GM23338 (cell line): ENCODE data around the gene EHMT2. TPM values are rescaled to one million over a fixed set of nuclear protein-coding genes. Genes with fewer than 3 reads are reported as not detected.
A peak's percentile ranks its signal among the peaks of the same experiment; 100 is the strongest.

Experiments used
- ATAC-seq: fragments of 200-7000 bp; cut with Tn5 transposase; 3 replicates; pipeline ENCODE4 v1.9.1; 2020
- DNase-seq: peaks from one replicate; pipeline ENCODE4 v3.0.0-alpha.2; 2015; ENCODE audit warnings: low spot score
- H2AFZ ChIP-seq: fragments of 200-600 bp; sonication (generic); 2 replicates; pipeline ENCODE4 v1.8.0; 2016; ENCODE audit warnings: antibody characterized with exemption, mild to moderate bottlenecking, moderate library complexity
- H3F3A ChIP-seq: fragments of 200-600 bp; sonication (generic); replicated peaks from 2 replicates; pipeline ENCODE4 v1.8.0; 2017; ENCODE audit warnings: antibody characterized with exemption, mixed run types, low read depth
- H3K27ac ChIP-seq: fragments of 200-600 bp; sonication (generic); 2 replicates; pipeline ENCODE4 v1.6.1; 2016; ENCODE audit warnings: low read depth
- H3K27me3 ChIP-seq: fragments of 200-600 bp; sonication (generic); 2 replicates; pipeline ENCODE4 v1.8.0; 2016; ENCODE audit warnings: mild to moderate bottlenecking, mixed run types, moderate library complexity; ENCODE audit not compliant: insufficient read depth
- H3K36me3 ChIP-seq: fragments of 200-600 bp; sonication (generic); 2 replicates; pipeline ENCODE4 v1.8.0; 2016; ENCODE audit warnings: mild to moderate bottlenecking; ENCODE audit not compliant: insufficient read depth
- H3K4me1 ChIP-seq: fragments of 200-600 bp; sonication (generic); 2 replicates; pipeline ENCODE4 v1.8.0; 2016; ENCODE audit warnings: mild to moderate bottlenecking, moderate library complexity; ENCODE audit not compliant: insufficient read depth
- H3K4me2 ChIP-seq: fragments of 200-600 bp; sonication (generic); 2 replicates; pipeline ENCODE4 v1.7.1; 2017; ENCODE audit warnings: mixed run types
- H3K4me3 ChIP-seq: fragments of 200-600 bp; sonication (generic); 2 replicates; pipeline ENCODE4 v1.6.1; 2016; ENCODE audit warnings: mixed run types
- H3K79me2 ChIP-seq: fragments of 200-600 bp; sonication (generic); replicated peaks from 2 replicates; pipeline ENCODE4 v1.8.0; 2017; ENCODE audit warnings: mild to moderate bottlenecking; ENCODE audit not compliant: insufficient read depth
- H3K9me2 ChIP-seq: fragments of 200-600 bp; sonication (generic); 2 replicates; pipeline ENCODE4 v1.8.0; 2017; ENCODE audit not compliant: insufficient read depth
- H4K20me1 ChIP-seq: fragments of 200-600 bp; sonication (generic); replicated peaks from 2 replicates; pipeline ENCODE4 v1.8.0; 2017; ENCODE audit warnings: mild to moderate bottlenecking; ENCODE audit not compliant: insufficient read depth
- H3K27ac Mint-ChIP-seq: 2 replicates; pipeline ENCODE4 v1.8.0; 2020; ENCODE audit warnings: inconsistent platforms, mild to moderate bottlenecking, moderate library complexity, mixed read lengths
- H3K27me3 Mint-ChIP-seq: 3 replicates; pipeline ENCODE4 v1.8.0; 2022; ENCODE audit warnings: low read depth, mild to moderate bottlenecking, moderate library complexity, mixed read lengths, inconsistent platforms; ENCODE audit not compliant: insufficient read depth, poor library complexity
- H3K36me3 Mint-ChIP-seq: 3 replicates; pipeline ENCODE4 v1.8.0; 2021; ENCODE audit warnings: low read depth, mild to moderate bottlenecking, inconsistent platforms, moderate library complexity, mixed read lengths
- H3K4me1 Mint-ChIP-seq: 3 replicates; pipeline ENCODE4 v1.8.0; 2020; ENCODE audit warnings: mild to moderate bottlenecking, inconsistent platforms, mixed read lengths
- H3K4me3 Mint-ChIP-seq: 3 replicates; pipeline ENCODE4 v1.8.0; 2021; ENCODE audit warnings: moderate library complexity, mild to moderate bottlenecking, inconsistent platforms, mixed read lengths
- H3K9me3 Mint-ChIP-seq: 3 replicates; pipeline ENCODE4 v1.8.0; 2020; ENCODE audit warnings: moderate library complexity, mild to moderate bottlenecking, inconsistent platforms, mixed read lengths
- CREB1 ChIP-seq: fragments of 250-450 bp; sonication (Bioruptor Pico); IDR thresholded peaks from 2 replicates; pipeline ENCODE4 v1.5.0; 2020; ENCODE audit warnings: low read depth, mild to moderate bottlenecking, moderate library complexity
- ETS1 ChIP-seq: IDR thresholded peaks from 2 replicates; pipeline ENCODE4 v1.6.1; 2016; ENCODE audit warnings: antibody characterized with exemption
- NANOG ChIP-seq: IDR thresholded peaks from 2 replicates; pipeline ENCODE4 v1.6.1; 2016; ENCODE audit warnings: antibody characterized with exemption, borderline replicate concordance
- POLR2AphosphoS5 ChIP-seq: IDR thresholded peaks from 2 replicates; pipeline ENCODE4 v1.6.1; 2016; ENCODE audit warnings: antibody characterized with exemption, low read depth
- ZNF462 ChIP-seq: fragments of 250-450 bp; sonication (Bioruptor Pico); IDR thresholded peaks from 2 replicates; pipeline ENCODE4 v1.5.0; 2020; ENCODE audit warnings: mild to moderate bottlenecking, moderate library complexity
- polyA plus RNA-seq: library from polyadenylated mRNA; unstranded; fragments of >200 nt; fragmentation: Nextera tagmentation; extraction: Ambion mirVana; gene quantifications from 2 replicates; pipeline ENCODE4 v1.2.1, GENCODE V29; 2016
- total RNA-seq: library from RNA; depleted of rRNA; stranded (reverse); fragments of >200 nt; shearing (Covaris generic); gene quantifications from 2 replicates; pipeline ENCODE4 v1.2.3, GENCODE V29; 2014
- TF ChIP-seq, protein P1 (sequence below): IDR thresholded peaks from one replicate; pipeline ENCODE4 v1.6.1; 2018; ENCODE audit warnings: antibody characterized with exemption; ENCODE audit not compliant: unreplicated experiment
- TF ChIP-seq, protein P2 (sequence below), 2 experiments: fragments of 200-600 bp in 1 of 2; sonication (generic) in 1 of 2; conservative IDR thresholded peaks; 2 replicates each; pipeline versions ENCODE4 v1.5.1 to v1.6.1; 2016 to 2017; ENCODE audit warnings: antibody characterized with exemption in 2 of 2, low read depth in 2 of 2, mild to moderate bottlenecking in 2 of 2, moderate library complexity in 1 of 2

The EHMT2 gene
- total and polyA plus RNA-seq, 2 experiments from 2014 or later, result 113 to 193 TPM

GRCh38 chr6:31879143-31879542 lies 18.4 kb downstream of the EHMT2 start:
- Histone ChIP-seq H3K36me3 (peaks cover 21% of the 10 kb centered on the region; the same call in 1 of the 2 replicates), H3K27ac (peak overlapping the region; percentile 72; the same call in 1 of the 2 replicates), H3K79me2 (no peaks in the 10 kb centered on the region), H2AFZ (no peak overlapping the region), H3K4me3 (peak overlapping the region; percentile 39; the same call in 1 of the 2 replicates), H3K9me2 (no peaks in the 10 kb centered on the region), H3K4me1 (peaks cover 4% of the 10 kb centered on the region; the same call in 1 of the 2 replicates), H3K4me2 (peak overlapping the region; percentile 72; the same call in 1 of the 2 replicates), H3K27me3 (no peaks in the 10 kb centered on the region), H4K20me1 (peaks cover 3% of the 10 kb centered on the region), H3F3A (peaks cover 14% of the 10 kb centered on the region)
- DNase-seq, result no peak
- no peak for TF ChIP-seq NANOG
- TF ChIP-seq ZNF462 (CRISPR knock-in tag), result no peak
- no peak for TF ChIP-seq CREB1
- TF ChIP-seq, protein P1, sequence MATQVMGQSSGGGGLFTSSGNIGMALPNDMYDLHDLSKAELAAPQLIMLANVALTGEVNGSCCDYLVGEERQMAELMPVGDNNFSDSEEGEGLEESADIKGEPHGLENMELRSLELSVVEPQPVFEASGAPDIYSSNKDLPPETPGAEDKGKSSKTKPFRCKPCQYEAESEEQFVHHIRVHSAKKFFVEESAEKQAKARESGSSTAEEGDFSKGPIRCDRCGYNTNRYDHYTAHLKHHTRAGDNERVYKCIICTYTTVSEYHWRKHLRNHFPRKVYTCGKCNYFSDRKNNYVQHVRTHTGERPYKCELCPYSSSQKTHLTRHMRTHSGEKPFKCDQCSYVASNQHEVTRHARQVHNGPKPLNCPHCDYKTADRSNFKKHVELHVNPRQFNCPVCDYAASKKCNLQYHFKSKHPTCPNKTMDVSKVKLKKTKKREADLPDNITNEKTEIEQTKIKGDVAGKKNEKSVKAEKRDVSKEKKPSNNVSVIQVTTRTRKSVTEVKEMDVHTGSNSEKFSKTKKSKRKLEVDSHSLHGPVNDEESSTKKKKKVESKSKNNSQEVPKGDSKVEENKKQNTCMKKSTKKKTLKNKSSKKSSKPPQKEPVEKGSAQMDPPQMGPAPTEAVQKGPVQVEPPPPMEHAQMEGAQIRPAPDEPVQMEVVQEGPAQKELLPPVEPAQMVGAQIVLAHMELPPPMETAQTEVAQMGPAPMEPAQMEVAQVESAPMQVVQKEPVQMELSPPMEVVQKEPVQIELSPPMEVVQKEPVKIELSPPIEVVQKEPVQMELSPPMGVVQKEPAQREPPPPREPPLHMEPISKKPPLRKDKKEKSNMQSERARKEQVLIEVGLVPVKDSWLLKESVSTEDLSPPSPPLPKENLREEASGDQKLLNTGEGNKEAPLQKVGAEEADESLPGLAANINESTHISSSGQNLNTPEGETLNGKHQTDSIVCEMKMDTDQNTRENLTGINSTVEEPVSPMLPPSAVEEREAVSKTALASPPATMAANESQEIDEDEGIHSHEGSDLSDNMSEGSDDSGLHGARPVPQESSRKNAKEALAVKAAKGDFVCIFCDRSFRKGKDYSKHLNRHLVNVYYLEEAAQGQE, result no peak
- no peak for TF ChIP-seq ETS1
- TF ChIP-seq, protein P2, sequence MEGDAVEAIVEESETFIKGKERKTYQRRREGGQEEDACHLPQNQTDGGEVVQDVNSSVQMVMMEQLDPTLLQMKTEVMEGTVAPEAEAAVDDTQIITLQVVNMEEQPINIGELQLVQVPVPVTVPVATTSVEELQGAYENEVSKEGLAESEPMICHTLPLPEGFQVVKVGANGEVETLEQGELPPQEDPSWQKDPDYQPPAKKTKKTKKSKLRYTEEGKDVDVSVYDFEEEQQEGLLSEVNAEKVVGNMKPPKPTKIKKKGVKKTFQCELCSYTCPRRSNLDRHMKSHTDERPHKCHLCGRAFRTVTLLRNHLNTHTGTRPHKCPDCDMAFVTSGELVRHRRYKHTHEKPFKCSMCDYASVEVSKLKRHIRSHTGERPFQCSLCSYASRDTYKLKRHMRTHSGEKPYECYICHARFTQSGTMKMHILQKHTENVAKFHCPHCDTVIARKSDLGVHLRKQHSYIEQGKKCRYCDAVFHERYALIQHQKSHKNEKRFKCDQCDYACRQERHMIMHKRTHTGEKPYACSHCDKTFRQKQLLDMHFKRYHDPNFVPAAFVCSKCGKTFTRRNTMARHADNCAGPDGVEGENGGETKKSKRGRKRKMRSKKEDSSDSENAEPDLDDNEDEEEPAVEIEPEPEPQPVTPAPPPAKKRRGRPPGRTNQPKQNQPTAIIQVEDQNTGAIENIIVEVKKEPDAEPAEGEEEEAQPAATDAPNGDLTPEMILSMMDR (conservative IDR thresholded peaks at IDR 0.05; ENCODE audit: low read depth in 2 of 2), result no peak
- peak; percentile 2; the same call in 1 of the 2 replicates for TF ChIP-seq POLR2AphosphoS5
- peak overlapping the region; percentile 21; the same call in 1 of the 2 replicates for H3K27ac Mint-ChIP-seq
- peaks cover 5% of the 10 kb centered on the region for H3K27me3 Mint-ChIP-seq
- peak overlapping the region; percentile 44 for H3K4me3 Mint-ChIP-seq
- H3K4me1 Mint-ChIP-seq, result peaks cover 8% of the 10 kb centered on the region
- no peak for ATAC-seq
- peaks cover 47% of the 10 kb centered on the region for H3K36me3 Mint-ChIP-seq
- no peaks in the 10 kb centered on the region for H3K9me3 Mint-ChIP-seq
